ENCODE data around the gene INSYN2B. TPM values are rescaled to one million over a fixed set of nuclear protein-coding genes. Genes with fewer than 3 reads are reported as not detected.

INSYN2B gene
- total and polyA plus RNA-seq, 9 donors: 0.12 to 3.3 (median 1.1) TPM; not detected in 1

DNA sequence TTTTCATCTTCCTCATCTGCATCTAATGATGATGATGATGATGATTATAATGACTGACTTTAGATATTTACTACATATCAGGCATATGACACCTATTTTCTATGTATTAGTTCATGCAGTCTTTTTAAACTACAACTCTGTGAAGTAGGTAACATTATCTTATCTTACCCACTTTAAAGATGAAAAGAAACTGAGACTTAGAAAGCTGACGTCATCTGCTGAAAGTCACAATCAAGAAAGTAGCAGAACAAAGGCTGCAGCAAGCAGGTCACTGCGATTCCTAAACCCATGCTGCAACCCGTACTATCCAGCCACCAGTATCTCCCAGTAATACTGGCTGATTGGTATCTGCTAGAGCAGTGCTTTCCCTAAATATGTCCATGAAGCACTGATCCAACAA lies 40.1 kb upstream of the INSYN2B start:
- Histone ChIP-seq H3K4me3 (no peak overlapping the region), H3K36me3 (no peaks in the 10 kb centered on the region), H3K27me3 (no peaks in the 10 kb centered on the region), H3K27ac (no peak overlapping the region), H3K4me1 (ENCODE audit: insufficient read depth) (no peaks in the 10 kb centered on the region), H3K9me3 (no peaks in the 10 kb centered on the region)
- TF ChIP-seq, protein P1, sequence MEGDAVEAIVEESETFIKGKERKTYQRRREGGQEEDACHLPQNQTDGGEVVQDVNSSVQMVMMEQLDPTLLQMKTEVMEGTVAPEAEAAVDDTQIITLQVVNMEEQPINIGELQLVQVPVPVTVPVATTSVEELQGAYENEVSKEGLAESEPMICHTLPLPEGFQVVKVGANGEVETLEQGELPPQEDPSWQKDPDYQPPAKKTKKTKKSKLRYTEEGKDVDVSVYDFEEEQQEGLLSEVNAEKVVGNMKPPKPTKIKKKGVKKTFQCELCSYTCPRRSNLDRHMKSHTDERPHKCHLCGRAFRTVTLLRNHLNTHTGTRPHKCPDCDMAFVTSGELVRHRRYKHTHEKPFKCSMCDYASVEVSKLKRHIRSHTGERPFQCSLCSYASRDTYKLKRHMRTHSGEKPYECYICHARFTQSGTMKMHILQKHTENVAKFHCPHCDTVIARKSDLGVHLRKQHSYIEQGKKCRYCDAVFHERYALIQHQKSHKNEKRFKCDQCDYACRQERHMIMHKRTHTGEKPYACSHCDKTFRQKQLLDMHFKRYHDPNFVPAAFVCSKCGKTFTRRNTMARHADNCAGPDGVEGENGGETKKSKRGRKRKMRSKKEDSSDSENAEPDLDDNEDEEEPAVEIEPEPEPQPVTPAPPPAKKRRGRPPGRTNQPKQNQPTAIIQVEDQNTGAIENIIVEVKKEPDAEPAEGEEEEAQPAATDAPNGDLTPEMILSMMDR (IDR thresholded peaks at IDR 0.05): no peak
- TF ChIP-seq EP300 (IDR thresholded peaks at IDR 0.05): no peak
- TF ChIP-seq POLR2A (IDR thresholded peaks at IDR 0.05): no peak
- intact Hi-C loops (cut with DNase I): no loop called here
- no peak for DNase-seq
- 69 to 83% (median 80%) methylated on average over 3 of the region's 3 CpGs for WGBS, 3 donors

DNA sequence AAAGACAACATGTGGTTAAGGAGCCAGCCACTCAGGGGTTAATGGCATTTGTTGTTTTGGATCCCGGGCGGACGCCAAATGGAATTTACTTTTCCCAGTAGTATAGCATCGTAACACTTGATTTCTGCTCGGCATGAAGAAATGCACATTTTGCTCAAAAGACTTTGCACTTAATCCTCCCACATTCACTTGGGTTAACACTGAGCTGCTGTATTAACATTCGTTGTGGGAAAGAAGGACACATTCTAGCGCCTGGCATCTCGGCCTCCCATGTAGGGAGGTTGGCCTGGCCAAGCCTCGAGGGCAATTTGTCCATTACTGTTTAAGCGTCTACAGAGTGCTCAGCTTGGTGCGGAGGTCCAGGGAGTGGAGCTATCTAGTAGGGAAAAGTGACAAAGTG lies 32.3 kb upstream of the INSYN2B start:
- TF ChIP-seq, protein P1 (IDR thresholded peaks at IDR 0.05): no peak
- TF ChIP-seq POLR2A (IDR thresholded peaks at IDR 0.05) (no peak), EP300 (IDR thresholded peaks at IDR 0.05) (no peak)
- Histone ChIP-seq H3K9me3 (no peaks in the 10 kb centered on the region), H3K4me3 (no peak overlapping the region), H3K36me3 (no peaks in the 10 kb centered on the region), H3K27me3 (no peaks in the 10 kb centered on the region), H3K4me1 (ENCODE audit: insufficient read depth) (no peaks in the 10 kb centered on the region), H3K27ac (no peak overlapping the region)
- DNase-seq: no peak
- intact Hi-C loops (cut with DNase I): no loop called here
- 48 to 49% (median 48%) methylated on average over 11 of the region's 11 CpGs for WGBS, 3 donors

DNA sequence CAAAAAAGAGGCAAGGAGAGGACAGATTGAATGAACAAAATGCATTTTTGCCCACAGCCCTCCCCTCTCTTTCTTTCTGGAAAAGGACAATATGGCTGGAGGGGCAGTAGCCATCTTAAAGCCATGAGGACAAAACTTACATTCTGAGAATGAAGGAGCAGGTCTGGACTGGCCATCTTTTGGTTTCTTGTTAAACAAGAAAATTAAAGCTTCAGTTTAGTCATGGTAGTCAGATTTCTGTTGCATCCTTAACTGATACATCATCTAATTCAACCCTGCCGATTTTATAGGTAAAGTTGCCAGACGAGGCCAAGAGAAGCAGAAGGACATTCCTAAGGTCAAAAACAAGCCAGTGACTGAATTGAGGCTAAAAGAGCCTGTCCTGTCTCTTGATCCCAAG lies 31.5 kb upstream of the INSYN2B start:
- Histone ChIP-seq H3K27me3 (no peaks in the 10 kb centered on the region), H3K36me3 (no peaks in the 10 kb centered on the region), H3K9me3 (no peaks in the 10 kb centered on the region), H3K27ac (no peak overlapping the region), H3K4me1 (ENCODE audit: insufficient read depth) (no peaks in the 10 kb centered on the region), H3K4me3 (no peak overlapping the region)
- TF ChIP-seq POLR2A (IDR thresholded peaks at IDR 0.05) (no peak), EP300 (IDR thresholded peaks at IDR 0.05) (no peak)
- TF ChIP-seq, protein P1 (IDR thresholded peaks at IDR 0.05): no peak
- WGBS, 3 donors: 71 to 89% (median 80%) methylated on average over 2 of the region's 2 CpGs
- intact Hi-C loops (cut with DNase I): no loop called here
- no peak for DNase-seq

DNA sequence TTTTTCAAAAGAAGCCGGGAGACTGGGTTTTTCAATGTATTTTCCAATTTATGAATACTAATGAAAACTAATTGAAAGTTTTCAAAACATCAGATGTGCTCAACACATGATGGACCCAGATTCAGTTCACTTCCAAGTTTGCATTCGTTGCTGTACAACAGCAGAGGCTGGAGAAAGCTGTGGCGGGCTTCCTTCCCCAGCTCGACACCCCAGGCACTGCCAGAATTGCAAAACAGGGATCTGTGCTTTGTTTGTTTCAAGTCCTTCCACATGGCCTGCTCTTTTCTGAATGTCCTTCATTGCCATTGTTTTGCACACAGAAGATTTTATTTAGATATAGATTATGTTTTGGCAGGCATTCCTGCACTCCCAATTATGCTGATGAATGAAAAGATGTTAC lies 30.3 kb upstream of the INSYN2B start:
- no peaks in the 10 kb centered on the region for H3K27me3 ChIP-seq
- no peaks in the 10 kb centered on the region for H3K9me3 ChIP-seq
- WGBS, 3 donors: 46 to 65% (median 61%) methylated on average over 4 of the region's 4 CpGs
- H3K27ac ChIP-seq: no peak overlapping the region
- intact Hi-C loops (cut with DNase I): no loop called here
- TF ChIP-seq, protein P1 (IDR thresholded peaks at IDR 0.05): no peak
- TF ChIP-seq EP300 (IDR thresholded peaks at IDR 0.05): no peak
- TF ChIP-seq POLR2A (IDR thresholded peaks at IDR 0.05): no peak
- no peak for DNase-seq
- H3K4me1 ChIP-seq (ENCODE audit: insufficient read depth): no peaks in the 10 kb centered on the region
- H3K4me3 ChIP-seq: no peak overlapping the region
- no peaks in the 10 kb centered on the region for H3K36me3 ChIP-seq

DNA sequence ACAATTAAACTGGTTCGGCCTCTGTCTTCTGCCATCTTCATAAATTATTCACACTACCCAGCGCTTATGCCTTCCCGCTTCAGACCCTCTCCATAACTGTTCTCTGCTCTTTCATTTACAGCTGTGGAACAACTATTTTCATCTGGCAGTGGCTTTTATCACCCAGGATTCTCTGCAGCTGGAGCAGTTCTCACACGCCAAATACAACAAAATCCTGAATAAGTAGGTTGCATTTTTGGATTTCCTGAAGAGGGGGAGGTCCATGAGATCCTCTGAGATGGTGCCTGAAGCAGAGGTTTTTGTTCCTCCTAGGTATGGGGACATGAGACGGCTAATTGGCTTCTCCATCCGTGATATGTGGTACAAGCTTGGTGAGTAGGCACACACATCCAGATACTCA lies 28.1 kb upstream of the INSYN2B start:
- Histone ChIP-seq H3K4me1 (ENCODE audit: insufficient read depth) (no peaks in the 10 kb centered on the region), H3K27ac (no peak overlapping the region), H3K4me3 (no peak overlapping the region), H3K27me3 (no peaks in the 10 kb centered on the region), H3K9me3 (no peaks in the 10 kb centered on the region), H3K36me3 (no peaks in the 10 kb centered on the region)
- 20 to 52% (median 25%) methylated on average over 6 of the region's 6 CpGs for WGBS, 3 donors
- intact Hi-C loops (cut with DNase I): no loop called here
- TF ChIP-seq, protein P1 (IDR thresholded peaks at IDR 0.05): no peak
- TF ChIP-seq EP300 (IDR thresholded peaks at IDR 0.05) (no peak), POLR2A (IDR thresholded peaks at IDR 0.05) (no peak)
- no peak for DNase-seq

Data from ovary (tissue), 9 donors.